K562 (cell line): ENCODE results near the gene UGT2B11. TPM values are rescaled to one million over a fixed set of nuclear protein-coding genes. Genes with fewer than 3 reads are reported as not detected.

Source experiments
- ATAC-seq: fragments of 200-7000 bp; cut with Tn5 transposase; 3 replicates; pipeline ENCODE4 v1.9.1; 2020; ENCODE audit warnings: moderate library complexity
- BruUV-seq: library from RNA; stranded (reverse); fragments of 400-500 nt; replicated peaks from 2 replicates; lab custom pipeline; 2021; lab: Mats Ljungman, UMichigan
- CTCF ChIA-PET: fragments of 300-600 bp; formaldehyde crosslinking; extraction: SDS; loops from one replicate; lab custom pipeline; 2021; ENCODE audit warnings: low intra/inter-chr PET ratio; lab: Yijun Ruan, JAX
- POLR2A ChIA-PET: fragments of 300-600, 350-650 bp; sonication (Branson Sonifier 250); formaldehyde crosslinking; extraction: SDS; loops from one replicate; lab custom pipeline; 2021; ENCODE audit warnings: antibody characterized with exemption, inconsistent platforms; lab: Yijun Ruan, JAX
- DNase-seq, 4 experiments: peaks; one replicate each; pipeline versions ENCODE4 v3.0.0 to v3.0.0-alpha.2; 2011 to 2018; ENCODE audit warnings: low spot score in 3 of 4, mixed read lengths in 3 of 4; ENCODE audit errors: extremely low read depth in 1 of 4
- FAIRE-seq: peaks from 2 replicates; lab custom pipeline; 2011; peaks lifted over from hg19 to GRCh38; lab: Jason Lieb, UNC
- H2AFZ ChIP-seq: 2 replicates; pipeline ENCODE4 v1.6.0; 2011; ENCODE audit warnings: low read depth, low read length, control low read depth, inconsistent platforms
- H3K27ac ChIP-seq: fragments of 200-600 bp; 3 replicates; pipeline ENCODE4 v1.8.0; 2011; ENCODE audit warnings: low read depth, mild to moderate bottlenecking, control low read depth, inconsistent platforms, low read length, moderate library complexity, mixed read lengths; ENCODE audit errors: extremely low read depth
- H3K27me3 ChIP-seq, 2 experiments: fragments of 300-600 bp in 1 of 2; 2 replicates in 1 of 2; 3 replicates in 1 of 2; pipeline versions ENCODE4 v1.6.0 to v1.8.0; 2011; ENCODE audit warnings: inconsistent platforms in 2 of 2, low read length in 2 of 2, mild to moderate bottlenecking in 1 of 2, mixed read lengths in 1 of 2, moderate library complexity in 1 of 2; ENCODE audit not compliant: control insufficient read depth in 2 of 2, insufficient read depth in 2 of 2
- H3K36me3 ChIP-seq: fragments of 300-600 bp; 3 replicates; pipeline ENCODE4 v1.8.0; 2011; ENCODE audit warnings: mild to moderate bottlenecking, low read length, inconsistent platforms; ENCODE audit not compliant: control insufficient read depth, insufficient read depth
- H3K4me1 ChIP-seq, 2 experiments: fragments of 200-600 bp in 1 of 2; replicated peaks in 1 of 2; 2 replicates in 1 of 2; 3 replicates in 1 of 2; pipeline versions ENCODE4 v1.5.1 to v1.8.0; 2011; ENCODE audit warnings: inconsistent platforms in 2 of 2, low read length in 2 of 2, mild to moderate bottlenecking in 1 of 2, mixed read lengths in 1 of 2, moderate library complexity in 1 of 2; ENCODE audit not compliant: control insufficient read depth in 2 of 2, insufficient read depth in 2 of 2
- H3K4me2 ChIP-seq: 2 replicates; pipeline ENCODE4 v1.6.1; 2011; ENCODE audit warnings: low read length, control low read depth, inconsistent platforms, mixed read lengths; ENCODE audit not compliant: insufficient read depth
- H3K4me3 ChIP-seq: fragments of 200-600 bp; sonication (generic), shearing (Covaris generic); 2 replicates; pipeline ENCODE4 v1.5.1; 2016; ENCODE audit warnings: control low read depth, inconsistent platforms
- H3K79me2 ChIP-seq: fragments of 200-600 bp; 3 replicates; pipeline ENCODE4 v1.8.0; 2011; ENCODE audit warnings: low read length, inconsistent platforms; ENCODE audit not compliant: control insufficient read depth, insufficient read depth
- H3K9ac ChIP-seq, 2 experiments: 2 replicates each; pipeline versions ENCODE4 v1.6.0 to v1.6.1; 2011; ENCODE audit warnings: low read depth in 2 of 2, low read length in 2 of 2, control low read depth in 1 of 2, inconsistent platforms in 1 of 2, mild to moderate bottlenecking in 1 of 2, mixed read lengths in 1 of 2; ENCODE audit not compliant: insufficient read depth in 1 of 2
- H3K9me1 ChIP-seq: one replicate; pipeline ENCODE4 v1.6.0; 2011; ENCODE audit warnings: inconsistent platforms, mild to moderate bottlenecking, low read length, moderate library complexity; ENCODE audit not compliant: control insufficient read depth, insufficient read depth
- H3K9me3 ChIP-seq: replicated peaks from 2 replicates; pipeline ENCODE4 v1.5.1; 2011; ENCODE audit warnings: low read depth, low read length, inconsistent platforms; ENCODE audit not compliant: control insufficient read depth, insufficient read depth
- H4K20me1 ChIP-seq: replicated peaks from 2 replicates; pipeline ENCODE4 v1.6.1; 2011; ENCODE audit warnings: low read length, inconsistent platforms, mixed read lengths; ENCODE audit not compliant: control insufficient read depth, insufficient read depth
- ARID3B ChIP-seq: fragments of 250-450 bp; sonication (Bioruptor Pico); IDR thresholded peaks from 2 replicates; pipeline ENCODE4 v1.4.0; 2020; ENCODE audit warnings: borderline replicate concordance
- ARID4B ChIP-seq: sonication (generic); formaldehyde crosslinking; IDR thresholded peaks from 2 replicates; pipeline ENCODE4 v1.8.0; 2022; ENCODE audit warnings: mild to moderate bottlenecking, missing genetic modification reagents
- CBX2 ChIP-seq: fragments of 200-600 bp; sonication (generic); IDR thresholded peaks from one replicate; pipeline ENCODE4 v1.6.1; 2012; ENCODE audit warnings: mild to moderate bottlenecking, low read length, inconsistent platforms; ENCODE audit not compliant: insufficient read depth, poor library complexity, severe bottlenecking
- MEIS2 ChIP-seq: fragments of 450-650 bp; IDR thresholded peaks from 2 replicates; pipeline ENCODE4 v1.6.1; 2014; ENCODE audit warnings: mild to moderate bottlenecking; ENCODE audit not compliant: partially characterized antibody
- MYNN ChIP-seq, 2 experiments: sonication (generic); formaldehyde crosslinking in 1 of 2; IDR thresholded peaks; 2 replicates each; pipeline versions ENCODE4 v1.5.0 to v1.6.1; 2016 to 2020; ENCODE audit warnings: antibody characterized with exemption in 1 of 2, missing genetic modification reagents in 1 of 2
- POLR3A ChIP-seq: IDR thresholded peaks from 2 replicates; pipeline ENCODE4 v1.6.1; 2011; ENCODE audit warnings: borderline replicate concordance, mild to moderate bottlenecking, moderate library complexity; ENCODE audit not compliant: insufficient read length, insufficient read depth; ENCODE audit errors: extremely low read depth
- RNF2 ChIP-seq: sonication (generic); IDR thresholded peaks from 2 replicates; pipeline ENCODE4 v1.6.1; 2016
- SMAD4 ChIP-seq: fragments of 250-450 bp; sonication (Bioruptor Pico); conservative IDR thresholded peaks from 2 replicates; pipeline ENCODE4 v1.8.0; 2021; ENCODE audit warnings: inconsistent platforms, mild to moderate bottlenecking, moderate library complexity
- TAL1 ChIP-seq: fragments of 450-650 bp; IDR thresholded peaks from 2 replicates; pipeline ENCODE4 v1.6.1; 2016; ENCODE audit warnings: mild to moderate bottlenecking
- TFE3 ChIP-seq: fragments of 450-650 bp; formaldehyde crosslinking; IDR thresholded peaks from 2 replicates; pipeline ENCODE4 v1.4.0; 2020; ENCODE audit warnings: mild to moderate bottlenecking, mixed read lengths
- TGIF2 ChIP-seq: sonication (generic); formaldehyde crosslinking; IDR thresholded peaks from 2 replicates; pipeline ENCODE4 v1.8.1; 2022; ENCODE audit warnings: mild to moderate bottlenecking, missing genetic modification reagents, moderate library complexity
- ZNF449 ChIP-seq: fragments of 250-450 bp; sonication (Bioruptor Pico); IDR thresholded peaks from 2 replicates; pipeline ENCODE4 v1.8.0; 2022; ENCODE audit warnings: moderate library complexity, mild to moderate bottlenecking, inconsistent platforms
- WGBS: fragments of 100-300 bp; shearing (Covaris generic); methylation state at CpG from one replicate; pipeline ENCODE4 v1.1.6; 2016; ENCODE audit warnings: low coverage, mixed read lengths; ENCODE audit not compliant: insufficient coverage; ENCODE audit errors: missing lambda C conversion rate; 5-methylcytosine and 5-hydroxymethylcytosine counted together
- in situ Hi-C: fragments of 300-500 bp; cut with MboI; formaldehyde crosslinking; loops from 4 replicates; pipeline ENCODE4 v1.15.0; 2018; ENCODE audit warnings: inconsistent platforms, mixed read lengths
- intact Hi-C: fragments of 100-400 bp; cut with micrococcal nuclease; formaldehyde crosslinking; loops from 2 replicates; pipeline ENCODE4 v1.14.2; 2022
- polyA plus RNA-seq, 8 experiments: library from polyadenylated mRNA; depleted of rRNA in 4 of 8; stranded (reverse) in 5 of 8; unstranded in 3 of 8; fragments of >200 nt; fragmentation: Nextera tagmentation in 2 of 8; fragmentation: Illumina TruSeq in 1 of 8; extraction: Ambion mirVana in 2 of 8; extraction: Trizol in 1 of 8; gene quantifications; 2 replicates each; pipeline versions ENCODE4 v1.2.1 to v1.2.3, GENCODE V29; 2011 to 2014; ENCODE audit warnings: inconsistent platforms in 1 of 8, missing spikeins in 1 of 8
- total RNA-seq, 7 experiments: library from RNA; depleted of rRNA in 6 of 7; stranded (reverse); fragments of >200 nt in 6 of 7; fragmentation: Illumina TruSeq in 2 of 7; extraction: Trizol in 2 of 7; gene quantifications; 2 replicates each; pipeline versions ENCODE4 v1.2.1 to v1.2.3, GENCODE V29; 2011 to 2021; ENCODE audit warnings: low replicate concordance in 1 of 7

Gene UGT2B11
- total and polyA plus RNA-seq, 9 of the 15 experiments (the other 6 are each of a cell fraction or from before 2014, with no cell fraction given), result 0.06 TPM; not detected in 8

- Histone ChIP-seq H2AFZ (0 out of 2 replicates have a peak overlapping the region, but pooled peaks have one; percentile 39), H3K4me1 (no peaks in the 10 kb centered on the region), H3K4me3 (no peak overlapping the region), H3K79me2 (no peaks in the 10 kb centered on the region), H3K9ac (no peak overlapping the region), H3K9me3 (no peaks in the 10 kb centered on the region), H3K27ac (peak overlapping the region; percentile 48; the same call in 1 of the 3 replicates), H4K20me1 (no peaks in the 10 kb centered on the region), H3K9me1 (no peaks in the 10 kb centered on the region), H3K27me3 (no peaks in the 10 kb centered on the region), H3K4me2 (no peak overlapping the region), H3K36me3 (no peaks in the 10 kb centered on the region)
- intact Hi-C loops, result loop anchor here (10.0 kb wide), 1 partner anchor 65 kb away; no protein-coding TSS in a partner anchor
- peak in 2 of 4 experiments; percentile 2 to 44 for DNase-seq
- in situ Hi-C loops, result no loop called here
- FAIRE-seq, result no peak
- ChIA-PET CTCF (no interaction called here), POLR2A (interaction anchor here (0.7 to 1.5 kb wide), 2 partner anchors 61 to 81 kb away, joined by 3 read pairs; no protein-coding TSS in a partner anchor)
- WGBS, result 1% methylated on average over 6 of the region's 6 CpGs
- BruUV-seq, result no TSS peak
- peak; percentile 64 for ATAC-seq
- TF ChIP-seq ARID3B (CRISPR knock-in tag) (no peak), TFE3 (CRISPR knock-in tag) (no peak), MYNN (IDR thresholded peaks at IDR 0.05) (no peak), MYNN (CRISPR knock-in tag; IDR thresholded peaks at IDR 0.05) (no peak), POLR3A (no peak), MEIS2 (no peak), ZNF449 (CRISPR knock-in tag) (no peak), TGIF2 (CRISPR knock-in tag) (no peak), TAL1 (peak; percentile 83), RNF2 (no peak), SMAD4 (CRISPR knock-in tag) (0 out of 2 replicates have a peak, but pooled peaks have one; percentile 19), ARID4B (CRISPR knock-in tag) (no peak), CBX2 (no peak)
Observed at GRCh38 chr4:69239557-69240168, 25.1 kb upstream of the UGT2B11 start.
